ENCODE results near the gene GBF1.

The GBF1 gene

GRCh38 chr10:102266670-102267069 lies 21.3 kb downstream of the GBF1 start:
- Histone ChIP-seq H3K4me3 (IDR thresholded peaks at IDR 0.05; ENCODE audit: insufficient read depth, low read depth, low read length) (no peak overlapping the region), H4K20me1 (ENCODE audit: insufficient read depth) (peaks cover 9% of the 10 kb centered on the region; the same call in 1 of the 2 replicates), H2AFZ (ENCODE audit: low read depth) (no peak overlapping the region), H3K79me2 (ENCODE audit: insufficient read depth, low read depth) (peaks cover 33% of the 10 kb centered on the region), H3K27ac (no peak overlapping the region), H3K9ac (no peak overlapping the region), H3K4me1 (ENCODE audit: low read depth, poor library complexity, severe bottlenecking) (peaks cover 30% of the 10 kb centered on the region), H3K36me3 (ENCODE audit: insufficient read depth) (no peaks in the 10 kb centered on the region), H3K27me3 (ENCODE audit: insufficient read depth, low read depth) (no peaks in the 10 kb centered on the region), H3K4me2 (no peak overlapping the region)
- TF ChIP-seq CTCF (conservative IDR thresholded peaks at IDR 0.05; ENCODE audit: low read depth, low read length) = no peak

GRCh38 chr10:102267748-102268147 lies 22.4 kb downstream of the GBF1 start:
- H3K9ac ChIP-seq = no peak overlapping the region
- no peak overlapping the region for H3K4me2 ChIP-seq
- H4K20me1 ChIP-seq (ENCODE audit: insufficient read depth) = peaks cover 9% of the 10 kb centered on the region; the same call in 1 of the 2 replicates
- no peak for TF ChIP-seq CTCF (conservative IDR thresholded peaks at IDR 0.05; ENCODE audit: low read depth, low read length)
- peak overlapping the region; percentile 7; the same call in 1 of the 2 replicates for H3K27ac ChIP-seq
- H3K4me1 ChIP-seq (ENCODE audit: low read depth, poor library complexity, severe bottlenecking) = peaks cover 30% of the 10 kb centered on the region
- H3K4me3 ChIP-seq (IDR thresholded peaks at IDR 0.05; ENCODE audit: insufficient read depth, low read depth, low read length) = no peak overlapping the region
- no peak overlapping the region for H2AFZ ChIP-seq (ENCODE audit: low read depth)
- H3K27me3 ChIP-seq (ENCODE audit: insufficient read depth, low read depth) = no peaks in the 10 kb centered on the region
- H3K36me3 ChIP-seq (ENCODE audit: insufficient read depth) = no peaks in the 10 kb centered on the region
- H3K79me2 ChIP-seq (ENCODE audit: insufficient read depth, low read depth) = peaks cover 44% of the 10 kb centered on the region

- no peak overlapping the region for H3K4me3 ChIP-seq (IDR thresholded peaks at IDR 0.05; ENCODE audit: insufficient read depth, low read depth, low read length)
- H3K27me3 ChIP-seq (ENCODE audit: insufficient read depth, low read depth) = no peaks in the 10 kb centered on the region
- TF ChIP-seq CTCF (conservative IDR thresholded peaks at IDR 0.05; ENCODE audit: low read depth, low read length) = no peak
- no peak overlapping the region for H2AFZ ChIP-seq (ENCODE audit: low read depth)
- H3K27ac ChIP-seq = peak overlapping the region; percentile 7; the same call in 1 of the 2 replicates
- H3K4me2 ChIP-seq = no peak overlapping the region
- H3K79me2 ChIP-seq (ENCODE audit: insufficient read depth, low read depth) = peaks cover 47% of the 10 kb centered on the region
- no peak overlapping the region for H3K9ac ChIP-seq
- peaks cover 30% of the 10 kb centered on the region for H3K4me1 ChIP-seq (ENCODE audit: low read depth, poor library complexity, severe bottlenecking)
- H4K20me1 ChIP-seq (ENCODE audit: insufficient read depth) = peaks cover 9% of the 10 kb centered on the region; the same call in 1 of the 2 replicates
- no peaks in the 10 kb centered on the region for H3K36me3 ChIP-seq (ENCODE audit: insufficient read depth)
Measured at GRCh38 chr10:102268375-102268888, 23.1 kb downstream of the GBF1 start.

- Histone ChIP-seq H2AFZ (ENCODE audit: low read depth) (no peak overlapping the region), H3K36me3 (ENCODE audit: insufficient read depth) (no peaks in the 10 kb centered on the region), H3K4me3 (IDR thresholded peaks at IDR 0.05; ENCODE audit: insufficient read depth, low read depth, low read length) (no peak overlapping the region), H4K20me1 (ENCODE audit: insufficient read depth) (peaks cover 13% of the 10 kb centered on the region; the same call in 1 of the 2 replicates), H3K4me1 (ENCODE audit: low read depth, poor library complexity, severe bottlenecking) (peaks cover 30% of the 10 kb centered on the region), H3K27me3 (ENCODE audit: insufficient read depth, low read depth) (no peaks in the 10 kb centered on the region), H3K9ac (no peak overlapping the region), H3K27ac (no peak overlapping the region; the same call in 1 of the 2 replicates), H3K4me2 (no peak overlapping the region), H3K79me2 (ENCODE audit: insufficient read depth, low read depth) (peaks cover 53% of the 10 kb centered on the region)
- no peak for TF ChIP-seq CTCF (conservative IDR thresholded peaks at IDR 0.05; ENCODE audit: low read depth, low read length)
Measured at GRCh38 chr10:102269017-102269416, 23.7 kb downstream of the GBF1 start.

Measured in KMS-11 (cell line).